Gastroesophageal sphincter (tissue), 3 donors: ENCODE results near the gene CATSPER3.

Source experiments
- POLR2A ChIP-seq, 2 donors: fragments of 450-650 bp; IDR thresholded peaks; one replicate each; pipeline ENCODE4 v1.6.1; 2017; ENCODE audit warnings: antibody characterized with exemption in 2 of 2, mild to moderate bottlenecking in 2 of 2, moderate library complexity in 1 of 2
- TF ChIP-seq, protein P1 (sequence below), 4 experiments: fragments of 200-600 bp in 2 of 4; fragments of 450-650 bp in 2 of 4; sonication (generic) in 1 of 4; IDR thresholded peaks; one replicate each; pipeline ENCODE4 v1.5.1; 2017 to 2019; ENCODE audit warnings: antibody characterized with exemption in 4 of 4, mild to moderate bottlenecking in 2 of 4, moderate library complexity in 2 of 4

DNA sequence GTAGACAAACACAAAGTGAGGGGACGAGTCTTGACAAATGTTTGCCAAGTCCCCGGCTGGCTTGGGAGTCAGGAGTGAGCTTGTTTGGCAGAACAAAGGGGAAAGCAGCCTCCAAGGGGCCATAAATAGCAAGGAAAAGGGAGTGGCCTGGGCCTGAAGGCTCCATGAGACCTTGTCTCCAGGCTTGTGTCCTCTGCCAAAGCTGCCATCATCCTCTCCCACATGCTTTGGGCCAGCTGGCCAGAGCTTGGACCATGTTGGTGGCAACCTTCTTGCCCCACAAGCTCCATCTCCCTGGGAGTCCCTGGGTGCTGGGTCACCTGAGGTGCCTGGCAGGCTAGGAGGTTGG lies 79.6 kb downstream of the CATSPER3 start:
- TF ChIP-seq, protein P1, sequence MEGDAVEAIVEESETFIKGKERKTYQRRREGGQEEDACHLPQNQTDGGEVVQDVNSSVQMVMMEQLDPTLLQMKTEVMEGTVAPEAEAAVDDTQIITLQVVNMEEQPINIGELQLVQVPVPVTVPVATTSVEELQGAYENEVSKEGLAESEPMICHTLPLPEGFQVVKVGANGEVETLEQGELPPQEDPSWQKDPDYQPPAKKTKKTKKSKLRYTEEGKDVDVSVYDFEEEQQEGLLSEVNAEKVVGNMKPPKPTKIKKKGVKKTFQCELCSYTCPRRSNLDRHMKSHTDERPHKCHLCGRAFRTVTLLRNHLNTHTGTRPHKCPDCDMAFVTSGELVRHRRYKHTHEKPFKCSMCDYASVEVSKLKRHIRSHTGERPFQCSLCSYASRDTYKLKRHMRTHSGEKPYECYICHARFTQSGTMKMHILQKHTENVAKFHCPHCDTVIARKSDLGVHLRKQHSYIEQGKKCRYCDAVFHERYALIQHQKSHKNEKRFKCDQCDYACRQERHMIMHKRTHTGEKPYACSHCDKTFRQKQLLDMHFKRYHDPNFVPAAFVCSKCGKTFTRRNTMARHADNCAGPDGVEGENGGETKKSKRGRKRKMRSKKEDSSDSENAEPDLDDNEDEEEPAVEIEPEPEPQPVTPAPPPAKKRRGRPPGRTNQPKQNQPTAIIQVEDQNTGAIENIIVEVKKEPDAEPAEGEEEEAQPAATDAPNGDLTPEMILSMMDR (IDR thresholded peaks at IDR 0.05) = no peak
- no peak for TF ChIP-seq POLR2A (IDR thresholded peaks at IDR 0.05)
